CD8-positive, alpha-beta memory T cell (primary cell): ENCODE results near the gene PC. TPM values are rescaled to one million over a fixed set of nuclear protein-coding genes. Genes with fewer than 3 reads are reported as not detected.

Source experiments
- CTCF ChIA-PET: fragments of 350-600 bp; sonication (Branson Sonifier 250); formaldehyde crosslinking; loops from one replicate; lab custom pipeline; 2021; ENCODE audit warnings: antibody characterized with exemption; lab: Charles Lee
- POLR2A ChIA-PET: fragments of 350-600 bp; sonication (Branson Sonifier 250); formaldehyde crosslinking; loops from one replicate; lab custom pipeline; 2021; ENCODE audit warnings: antibody characterized with exemption; lab: Charles Lee
- DNase-seq, 5 donors: peaks; one replicate each; pipeline versions ENCODE4 v3.0.0 to v3.0.0-alpha.2; 2020 to 2022; ENCODE audit warnings: mixed read lengths in 1 of 5
- H3K27ac ChIP-seq: one replicate; pipeline ENCODE4 v1.7.0; 2013; ENCODE audit warnings: low read depth, mild to moderate bottlenecking, low read length, moderate library complexity
- H3K27me3 ChIP-seq: 2 replicates; pipeline ENCODE4 v1.7.0; 2013; ENCODE audit warnings: low read length, mild to moderate bottlenecking; ENCODE audit not compliant: insufficient read depth, poor library complexity, severe bottlenecking
- H3K36me3 ChIP-seq: 2 replicates; pipeline ENCODE4 v1.7.0; 2013; ENCODE audit warnings: mild to moderate bottlenecking, low read length, moderate library complexity; ENCODE audit not compliant: insufficient read depth
- H3K4me1 ChIP-seq: 2 replicates; pipeline ENCODE4 v1.7.0; 2013; ENCODE audit warnings: mild to moderate bottlenecking, low read length, moderate library complexity; ENCODE audit not compliant: insufficient read depth
- H3K4me3 ChIP-seq: 2 replicates; pipeline ENCODE4 v1.7.0; 2013; ENCODE audit warnings: mild to moderate bottlenecking, low read length
- H3K9me3 ChIP-seq: 2 replicates; pipeline ENCODE4 v1.7.0; 2013; ENCODE audit warnings: mild to moderate bottlenecking, low read length
- H3K27ac Mint-ChIP-seq, 8 donors: one replicate each; pipeline ENCODE4 v1.8.0; 2020 to 2021; ENCODE audit warnings: mixed read lengths in 8 of 8, mild to moderate bottlenecking in 6 of 8, inconsistent platforms in 3 of 8, moderate library complexity in 3 of 8
- H3K27me3 Mint-ChIP-seq, 2 donors: one replicate each; pipeline ENCODE4 v1.8.0; 2020 to 2021; ENCODE audit warnings: mixed read lengths in 2 of 2, mild to moderate bottlenecking in 1 of 2, moderate library complexity in 1 of 2
- H3K36me3 Mint-ChIP-seq, 3 donors: one replicate each; pipeline ENCODE4 v1.8.0; 2020 to 2021; ENCODE audit warnings: mixed read lengths in 3 of 3, inconsistent platforms in 1 of 3, mild to moderate bottlenecking in 1 of 3
- H3K4me1 Mint-ChIP-seq, 3 donors: one replicate each; pipeline ENCODE4 v1.8.0; 2020 to 2021; ENCODE audit warnings: mixed read lengths in 3 of 3, inconsistent platforms in 1 of 3, mild to moderate bottlenecking in 1 of 3
- H3K4me3 Mint-ChIP-seq, 7 donors: one replicate each; pipeline ENCODE4 v1.8.0; 2020 to 2021; ENCODE audit warnings: mixed read lengths in 7 of 7, mild to moderate bottlenecking in 6 of 7, moderate library complexity in 4 of 7, inconsistent platforms in 2 of 7
- H3K9me3 Mint-ChIP-seq, 5 donors: one replicate each; pipeline ENCODE4 v1.8.0; 2020 to 2022; ENCODE audit warnings: mixed read lengths in 5 of 5, mild to moderate bottlenecking in 3 of 5, moderate library complexity in 2 of 5, inconsistent platforms in 1 of 5
- polyA plus RNA-seq: library from polyadenylated mRNA; unstranded; fragments of 300-500 nt; fragmentation: Illumina TruSeq; gene quantifications from one replicate; pipeline ENCODE4 v1.2.3, GENCODE V29; 2021
- total RNA-seq, 2 experiments: library from RNA; stranded (reverse); gene quantifications; one replicate each; pipeline ENCODE4 v1.2.3, GENCODE V29; 2021

Gene PC
- total and polyA plus RNA-seq, 3 experiments from 2014 or later = 6.6 to 9.6 (median 8.9) TPM

GRCh38 chr11:66862559-66863037 lies 95.6 kb downstream of the PC start:
- Mint-ChIP-seq H3K4me3 (no peak overlapping the region), H3K27ac (no peak overlapping the region), H3K36me3 (no peaks in the 10 kb centered on the region), H3K9me3 (no peaks in the 10 kb centered on the region), H3K4me1 (no peaks in the 10 kb centered on the region), H3K27me3 (no peaks in the 10 kb centered on the region)
- no peaks in the 10 kb centered on the region for H3K27me3 ChIP-seq
- no peak overlapping the region for H3K4me3 ChIP-seq
- H3K27ac ChIP-seq = no peak overlapping the region
- POLR2A ChIA-PET = no interaction called here
- CTCF ChIA-PET = interaction anchor here (0.6 kb wide), 1 partner anchor 30 kb away, joined by 3 read pairs; no protein-coding TSS in a partner anchor
- H3K4me1 ChIP-seq = no peaks in the 10 kb centered on the region
- H3K9me3 ChIP-seq = no peaks in the 10 kb centered on the region
- no peak for DNase-seq
- no peaks in the 10 kb centered on the region for H3K36me3 ChIP-seq

GRCh38 chr11:66861774-66862558 lies 96.2 kb downstream of the PC start:
- Histone ChIP-seq H3K36me3 (no peaks in the 10 kb centered on the region), H3K27ac (no peak overlapping the region), H3K9me3 (no peaks in the 10 kb centered on the region), H3K4me3 (no peak overlapping the region), H3K4me1 (no peaks in the 10 kb centered on the region), H3K27me3 (no peaks in the 10 kb centered on the region)
- H3K4me3 Mint-ChIP-seq = no peak overlapping the region
- no peaks in the 10 kb centered on the region for H3K36me3 Mint-ChIP-seq
- ChIA-PET CTCF (interaction anchor here (0.6 kb wide), 1 partner anchor 29 kb away, joined by 3 read pairs; no protein-coding TSS in a partner anchor), POLR2A (no interaction called here)
- no peak for DNase-seq
- H3K27me3 Mint-ChIP-seq = no peaks in the 10 kb centered on the region
- H3K4me1 Mint-ChIP-seq = no peaks in the 10 kb centered on the region
- H3K27ac Mint-ChIP-seq = peak overlapping the region in 1 of 8 donors; percentile 33
- no peaks in the 10 kb centered on the region for H3K9me3 Mint-ChIP-seq

GRCh38 chr11:66861038-66861773 lies 97.0 kb downstream of the PC start:
- ChIA-PET CTCF (no interaction called here), POLR2A (no interaction called here)

GRCh38 chr11:66860449-66860831 lies 97.7 kb downstream of the PC start:
- H3K36me3 Mint-ChIP-seq = no peaks in the 10 kb centered on the region

More at GRCh38 chr11:66861038-66861773, 97.0 kb downstream of the PC start:
- DNase-seq = no peak
- Mint-ChIP-seq H3K4me3 (peak overlapping the region in 1 of 7 donors; percentile 13), H3K9me3 (no peaks in the 10 kb centered on the region), H3K36me3 (no peaks in the 10 kb centered on the region), H3K27ac (peak overlapping the region in 1 of 8 donors; percentile 33), H3K27me3 (no peaks in the 10 kb centered on the region), H3K4me1 (no peaks in the 10 kb centered on the region)
- Histone ChIP-seq H3K27ac (no peak overlapping the region), H3K4me3 (no peak overlapping the region), H3K27me3 (no peaks in the 10 kb centered on the region), H3K9me3 (no peaks in the 10 kb centered on the region), H3K4me1 (no peaks in the 10 kb centered on the region), H3K36me3 (no peaks in the 10 kb centered on the region)

GRCh38 chr11:66859686-66860448 lies 98.3 kb downstream of the PC start:
- H3K4me3 ChIP-seq = no peak overlapping the region
- Mint-ChIP-seq H3K4me1 (peaks cover 4 to 6% (median 6%) of the 10 kb centered on the region in 3 donors), H3K27ac (no peak overlapping the region), H3K9me3 (no peaks in the 10 kb centered on the region), H3K27me3 (no peaks in the 10 kb centered on the region), H3K4me3 (no peak overlapping the region), H3K36me3 (no peaks in the 10 kb centered on the region)
- no peak for DNase-seq
- no peaks in the 10 kb centered on the region for H3K36me3 ChIP-seq
- H3K27ac ChIP-seq = no peak overlapping the region
- POLR2A ChIA-PET = no interaction called here
- no peaks in the 10 kb centered on the region for H3K9me3 ChIP-seq
- CTCF ChIA-PET = no interaction called here
- peaks cover 6% of the 10 kb centered on the region for H3K4me1 ChIP-seq
- no peaks in the 10 kb centered on the region for H3K27me3 ChIP-seq

More at GRCh38 chr11:66860449-66860831, 97.7 kb downstream of the PC start:
- POLR2A ChIA-PET = no interaction called here
- Mint-ChIP-seq H3K4me3 (no peak overlapping the region), H3K9me3 (no peaks in the 10 kb centered on the region), H3K27ac (no peak overlapping the region), H3K27me3 (no peaks in the 10 kb centered on the region), H3K4me1 (peaks cover 4 to 5% (median 5%) of the 10 kb centered on the region in 3 donors)
- Histone ChIP-seq H3K27me3 (no peaks in the 10 kb centered on the region), H3K27ac (no peak overlapping the region), H3K9me3 (no peaks in the 10 kb centered on the region), H3K4me1 (peaks cover 5% of the 10 kb centered on the region), H3K4me3 (no peak overlapping the region), H3K36me3 (no peaks in the 10 kb centered on the region)
- CTCF ChIA-PET = no interaction called here
- no peak for DNase-seq

- H3K36me3 ChIP-seq = no peaks in the 10 kb centered on the region
- H3K9me3 ChIP-seq = no peaks in the 10 kb centered on the region
- Mint-ChIP-seq H3K4me3 (peak overlapping the region in 3 of 7 donors; percentile 18 to 54 (median 35)), H3K27me3 (no peaks in the 10 kb centered on the region), H3K27ac (no peak overlapping the region), H3K36me3 (no peaks in the 10 kb centered on the region), H3K9me3 (no peaks in the 10 kb centered on the region), H3K4me1 (peaks cover 4 to 6% (median 6%) of the 10 kb centered on the region in 3 donors)
- peaks cover 6% of the 10 kb centered on the region for H3K4me1 ChIP-seq
- DNase-seq = no peak
- no peaks in the 10 kb centered on the region for H3K27me3 ChIP-seq
- no peak overlapping the region for H3K4me3 ChIP-seq
- no peak overlapping the region for H3K27ac ChIP-seq
- ChIA-PET CTCF (no interaction called here), POLR2A (no interaction called here)
Measured at GRCh38 chr11:66858939-66859685, 99.1 kb downstream of the PC start.

- CTCF ChIA-PET = no interaction called here
- Mint-ChIP-seq H3K27me3 (no peaks in the 10 kb centered on the region), H3K9me3 (no peaks in the 10 kb centered on the region), H3K27ac (no peak overlapping the region), H3K4me1 (peaks cover 6 to 7% (median 6%) of the 10 kb centered on the region in 3 donors), H3K36me3 (no peaks in the 10 kb centered on the region), H3K4me3 (peak overlapping the region in 6 of 7 donors; percentile 15 to 78 (median 62))
- no peak for DNase-seq
- Histone ChIP-seq H3K27ac (no peak overlapping the region), H3K9me3 (no peaks in the 10 kb centered on the region), H3K4me1 (peaks cover 6% of the 10 kb centered on the region), H3K27me3 (no peaks in the 10 kb centered on the region), H3K4me3 (no peak overlapping the region), H3K36me3 (no peaks in the 10 kb centered on the region)
- POLR2A ChIA-PET = no interaction called here
Measured at GRCh38 chr11:66858186-66858938, 99.8 kb downstream of the PC start.
